Activated CD4-positive, alpha-beta T cell treated with anti-CD3 and anti-CD28 coated beads, Interleukin-2, Interleukin-6, amounts not matched to agents 100 ng/mL and 50 ng/mL, durations not matched to agents 16 hours and 8 hours (primary cell): ENCODE results near the gene COL5A2.

Source experiments
- DNase-seq: peaks from one replicate; pipeline ENCODE4 v3.0.0-alpha.2; 2020

COL5A2 gene

GRCh38 chr2:189178726-189179569, 613 bp downstream of the COL5A2 start:
- no peak for DNase-seq

- no peak for DNase-seq
Measured at GRCh38 chr2:189178054-189178453, 1.5 kb downstream of the COL5A2 start.

GRCh38 chr2:189177251-189177840, 2.2 kb downstream of the COL5A2 start:
- no peak for DNase-seq

GRCh38 chr2:189176516-189176915, 3.0 kb downstream of the COL5A2 start:
- DNase-seq, result no peak

DNA sequence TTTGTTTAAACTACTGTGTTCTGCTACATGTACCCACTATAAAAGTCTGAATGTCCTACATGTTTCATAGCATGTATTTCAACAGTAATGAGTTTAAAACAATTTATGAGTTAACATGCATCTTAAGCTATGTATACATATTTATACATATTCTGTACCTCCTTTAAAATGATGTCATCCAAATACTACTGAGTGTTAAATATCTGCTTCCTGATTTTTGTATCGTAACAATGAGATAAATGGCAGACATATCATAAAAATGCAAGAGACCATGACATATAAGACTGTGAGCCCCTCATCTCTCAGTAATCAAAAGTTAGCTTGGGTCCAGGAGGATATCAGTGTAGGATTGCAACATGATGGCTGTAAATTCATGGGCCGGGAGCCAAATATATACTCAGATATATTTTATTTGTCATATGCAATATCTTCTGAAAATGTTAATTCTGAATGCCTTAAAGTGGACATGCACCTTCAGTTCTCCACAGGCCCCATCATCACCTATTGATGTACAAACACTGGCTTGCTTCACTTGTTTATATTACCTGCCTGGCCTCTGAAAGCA, 3.6 kb downstream of the COL5A2 start:
- DNase-seq, result no peak

DNA sequence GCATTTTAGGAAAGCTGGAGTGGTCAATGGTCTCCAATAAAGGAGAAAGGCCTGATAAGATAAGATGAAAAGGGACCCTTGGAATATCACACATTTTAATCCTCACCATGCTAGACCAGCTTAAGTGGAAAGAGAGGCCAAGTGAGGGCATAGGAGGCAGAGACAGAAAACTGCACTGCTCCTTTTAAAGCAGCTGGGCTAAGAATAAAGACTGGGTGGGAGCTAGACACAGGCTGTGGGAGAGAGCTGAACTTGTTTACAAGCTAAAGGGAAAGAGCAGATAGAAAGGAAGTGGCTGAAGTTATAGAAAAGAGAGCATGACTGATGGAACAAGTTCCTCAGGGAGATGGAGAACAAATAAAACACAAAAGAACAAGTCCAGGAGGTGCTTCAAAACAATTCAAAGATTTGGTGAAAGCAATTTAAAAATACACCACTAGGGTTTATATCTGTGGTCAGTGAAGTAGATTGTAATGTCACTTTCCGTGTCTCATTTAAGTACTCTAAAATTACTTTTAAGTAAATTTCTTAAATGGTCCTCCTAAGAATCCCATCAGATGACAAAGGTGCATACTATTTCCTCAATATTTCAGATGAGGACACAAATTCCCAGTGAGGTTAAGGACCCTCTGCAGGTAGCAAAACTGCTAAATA, 7.5 kb downstream of the COL5A2 start:
- DNase-seq, result no peak

DNA sequence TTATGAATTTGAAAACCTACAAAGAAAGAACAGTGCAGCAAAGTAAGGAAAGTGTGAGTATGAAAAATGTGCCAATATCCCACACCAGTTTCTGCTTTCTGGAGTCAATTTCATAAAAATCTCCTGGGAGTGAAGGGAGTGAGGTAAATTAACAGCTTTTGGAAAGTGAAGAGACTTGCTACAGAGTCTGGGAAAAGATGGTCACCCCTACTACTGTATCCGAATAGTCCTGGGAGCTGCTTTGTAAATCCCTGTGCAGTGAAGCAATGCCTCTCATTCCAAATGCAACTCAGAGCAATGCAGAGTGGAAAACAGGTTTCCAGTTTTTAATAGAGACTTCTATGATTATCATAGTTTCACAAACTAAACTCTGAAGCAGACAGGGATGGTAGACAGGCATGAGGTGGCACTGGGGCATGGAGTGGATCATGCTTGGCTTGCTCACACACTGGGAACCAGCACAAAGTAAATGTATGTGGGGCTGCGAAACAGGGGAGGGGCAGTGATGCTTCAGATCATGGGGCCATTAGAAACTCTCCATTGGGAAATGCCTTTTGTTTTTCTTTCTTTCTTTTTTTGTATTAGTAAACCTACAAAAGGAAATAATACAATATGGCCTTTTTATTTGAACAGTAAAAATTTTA, 10.6 kb downstream of the COL5A2 start:
- no peak for DNase-seq

DNA sequence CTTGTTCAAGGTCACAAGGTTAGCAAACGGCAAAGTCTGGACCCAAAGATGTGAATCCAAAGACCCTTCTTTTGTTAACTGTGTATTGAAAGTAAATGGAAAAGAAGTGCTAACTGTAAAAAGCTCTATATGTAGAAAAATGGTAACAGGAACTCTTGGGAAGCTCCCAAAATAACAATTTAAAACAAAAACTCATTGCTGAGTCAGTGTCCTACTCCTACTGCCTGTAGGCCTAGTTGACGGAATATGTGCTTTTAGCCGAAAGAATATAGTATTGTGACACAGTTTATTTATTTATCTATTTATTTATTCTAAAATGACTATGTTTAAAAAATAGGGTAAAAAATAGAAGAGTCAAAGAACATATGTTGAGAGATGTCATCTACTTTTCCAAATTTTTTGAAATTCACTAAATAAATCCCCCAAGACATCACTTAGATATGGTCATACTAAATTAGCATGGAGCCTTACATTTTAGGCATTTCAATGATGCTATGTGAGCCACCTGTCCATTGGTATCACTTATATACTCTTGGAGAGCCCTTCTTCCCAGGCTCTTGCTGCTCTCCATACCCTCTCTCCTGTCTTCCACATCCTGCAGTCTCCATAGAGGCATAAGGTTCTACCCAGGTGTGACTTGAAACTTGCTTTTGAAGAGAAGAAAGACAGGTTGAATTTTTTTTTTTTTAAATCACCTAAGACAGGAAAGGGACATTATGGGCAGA, 13.7 kb downstream of the COL5A2 start:
- no peak for DNase-seq

DNA sequence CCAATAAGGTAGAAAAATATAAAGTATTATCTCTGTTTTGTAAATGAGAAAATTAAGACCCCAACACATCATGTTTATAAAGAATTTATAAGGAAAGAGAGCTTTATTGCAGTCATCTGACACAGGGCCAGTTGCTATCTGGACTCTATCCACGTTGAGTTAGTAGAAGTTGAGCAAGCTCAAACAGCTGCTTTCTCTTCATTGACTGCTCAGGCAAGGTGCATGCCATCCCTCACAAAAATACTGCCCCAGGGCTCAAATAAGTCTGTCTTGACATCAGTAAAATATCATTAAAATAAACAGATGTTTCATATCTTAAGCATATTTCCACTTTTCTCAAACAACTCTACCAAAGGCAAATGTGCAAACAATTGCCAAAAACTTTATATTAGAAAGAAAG, 14.8 kb downstream of the COL5A2 start:
- DNase-seq, result no peak

GRCh38 chr2:189163889-189164288, 15.7 kb downstream of the COL5A2 start:
- no peak for DNase-seq

GRCh38 chr2:189162566-189162965, 17.0 kb downstream of the COL5A2 start:
- no peak for DNase-seq

- no peak for DNase-seq
Measured at GRCh38 chr2:189161894-189162293, 17.7 kb downstream of the COL5A2 start.

- DNase-seq, result no peak
Measured at GRCh38 chr2:189159717-189160116, 19.8 kb downstream of the COL5A2 start.

- no peak for DNase-seq
Measured at GRCh38 chr2:189159273-189159672, 20.3 kb downstream of the COL5A2 start.

- DNase-seq, result no peak
Measured at GRCh38 chr2:189157939-189158338, 21.6 kb downstream of the COL5A2 start.

- no peak for DNase-seq
Measured at GRCh38 chr2:189157456-189157855, 22.1 kb downstream of the COL5A2 start.

GRCh38 chr2:189155795-189156194, 23.8 kb downstream of the COL5A2 start:
- DNase-seq, result no peak

- no peak for DNase-seq
Measured at GRCh38 chr2:189153619-189154018, 25.9 kb downstream of the COL5A2 start.

DNA sequence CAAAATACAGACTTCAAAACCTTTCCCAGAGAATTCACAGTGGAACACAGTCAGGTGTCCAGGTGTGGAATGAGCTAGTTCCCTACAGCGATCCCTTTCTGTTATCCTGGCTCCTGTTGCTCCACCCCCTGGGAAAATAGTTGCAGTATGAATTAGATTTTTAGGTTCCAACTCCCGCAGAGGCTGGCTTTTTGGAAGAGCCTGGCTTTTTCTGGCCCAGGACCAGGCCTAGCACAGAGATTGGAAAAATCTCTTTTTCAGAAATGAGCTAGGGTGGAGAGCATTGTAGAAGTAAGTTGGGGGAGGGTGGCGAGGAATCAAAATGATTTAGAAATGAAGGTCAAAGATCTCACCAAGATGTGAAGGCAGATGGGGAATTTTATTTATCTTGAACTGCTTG, 27.1 kb downstream of the COL5A2 start:
- no peak for DNase-seq

GRCh38 chr2:189151906-189152305, 27.7 kb downstream of the COL5A2 start:
- no peak for DNase-seq

GRCh38 chr2:189150033-189150432, 29.5 kb downstream of the COL5A2 start:
- no peak for DNase-seq

- no peak for DNase-seq
Measured at GRCh38 chr2:189147989-189148388, 31.6 kb downstream of the COL5A2 start.

DNA sequence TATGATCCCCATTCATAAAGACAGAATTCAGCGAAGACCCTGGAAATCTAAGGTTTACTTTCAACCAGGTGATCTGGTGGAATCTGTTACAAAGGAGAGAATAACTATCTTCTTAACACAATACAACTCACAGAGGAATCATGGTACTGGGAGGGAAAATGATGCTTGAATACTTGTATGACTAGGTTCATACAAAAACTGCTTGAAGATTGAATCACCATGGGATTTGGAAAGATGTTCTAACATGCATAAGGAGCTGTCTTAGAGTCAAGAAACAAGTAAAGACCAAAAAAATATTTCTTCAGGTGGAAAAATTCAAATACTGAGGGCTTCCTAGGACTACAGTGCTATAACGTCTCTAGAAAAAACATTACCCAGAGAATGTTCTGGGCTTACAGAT, 32.2 kb downstream of the COL5A2 start:
- no peak for DNase-seq
